ENCODE data around the gene IQCB1. TPM values are rescaled to one million over a fixed set of nuclear protein-coding genes. Genes with fewer than 3 reads are reported as not detected.

IQCB1 gene
- total and polyA plus RNA-seq, 4 donors = 2.8 to 14.0 (median 9.4) TPM

DNA sequence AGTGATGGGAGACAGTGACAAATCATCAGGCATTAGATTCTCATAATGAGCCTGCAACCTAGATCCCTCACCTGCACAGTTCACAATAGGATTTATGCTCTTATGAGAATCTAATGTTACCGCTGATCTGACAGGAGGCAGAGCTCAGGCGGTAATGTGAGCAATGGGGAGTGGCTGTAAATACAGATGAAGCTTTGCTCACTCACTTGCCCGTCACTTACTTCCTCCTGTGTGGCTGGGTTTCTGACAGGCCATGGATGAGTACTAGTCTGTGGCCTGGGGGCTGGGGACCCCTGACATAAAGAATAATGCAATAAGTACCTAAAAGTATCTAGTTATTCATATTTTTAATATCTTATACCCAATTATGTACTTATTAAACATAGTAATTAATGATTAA, 15.6 kb downstream of the IQCB1 start:
- Histone ChIP-seq H3K9me3 (ENCODE audit: control insufficient read depth in 4 of 4, low read length in 3 of 4) (no peaks in the 10 kb centered on the region), H3K9ac (ENCODE audit: low read depth in 1 of 2, low read length in 2 of 2) (no peak overlapping the region), H3K27me3 (ENCODE audit: control insufficient read depth in 4 of 4, insufficient read depth in 4 of 4, low read length in 3 of 4) (no peaks in the 10 kb centered on the region), H3K4me1 (ENCODE audit: control insufficient read depth in 4 of 4, insufficient read depth in 4 of 4, low read length in 3 of 4) (no peaks in the 10 kb centered on the region), H3K27ac (ENCODE audit: low read depth in 1 of 2, low read length in 2 of 2) (no peak overlapping the region), H3K4me3 (ENCODE audit: low read depth in 1 of 3, low read length in 3 of 3) (no peak overlapping the region), H3K36me3 (ENCODE audit: control insufficient read depth in 4 of 4, insufficient read depth in 3 of 4, low read depth in 1 of 4, low read length in 3 of 4) (peaks cover 0 to 39% (median 24%) of the 10 kb centered on the region in 4 donors)
- 97% methylated on average over 3 of the region's 3 CpGs for whole genome bisulfite sequencing
- DNase-seq (ENCODE audit: low spot score) = no peak
- TF ChIP-seq, protein P1, sequence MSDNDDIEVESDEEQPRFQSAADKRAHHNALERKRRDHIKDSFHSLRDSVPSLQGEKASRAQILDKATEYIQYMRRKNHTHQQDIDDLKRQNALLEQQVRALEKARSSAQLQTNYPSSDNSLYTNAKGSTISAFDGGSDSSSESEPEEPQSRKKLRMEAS (IDR thresholded peaks at IDR 0.05) = no peak
- no peak for TF ChIP-seq FOXA1 (IDR thresholded peaks at IDR 0.05)
- no peak for TF ChIP-seq SP1 (IDR thresholded peaks at IDR 0.05)
- TF ChIP-seq, protein P2, sequence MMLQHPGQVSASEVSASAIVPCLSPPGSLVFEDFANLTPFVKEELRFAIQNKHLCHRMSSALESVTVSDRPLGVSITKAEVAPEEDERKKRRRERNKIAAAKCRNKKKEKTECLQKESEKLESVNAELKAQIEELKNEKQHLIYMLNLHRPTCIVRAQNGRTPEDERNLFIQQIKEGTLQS (IDR thresholded peaks at IDR 0.05) = no peak
- TF ChIP-seq, protein P3, sequence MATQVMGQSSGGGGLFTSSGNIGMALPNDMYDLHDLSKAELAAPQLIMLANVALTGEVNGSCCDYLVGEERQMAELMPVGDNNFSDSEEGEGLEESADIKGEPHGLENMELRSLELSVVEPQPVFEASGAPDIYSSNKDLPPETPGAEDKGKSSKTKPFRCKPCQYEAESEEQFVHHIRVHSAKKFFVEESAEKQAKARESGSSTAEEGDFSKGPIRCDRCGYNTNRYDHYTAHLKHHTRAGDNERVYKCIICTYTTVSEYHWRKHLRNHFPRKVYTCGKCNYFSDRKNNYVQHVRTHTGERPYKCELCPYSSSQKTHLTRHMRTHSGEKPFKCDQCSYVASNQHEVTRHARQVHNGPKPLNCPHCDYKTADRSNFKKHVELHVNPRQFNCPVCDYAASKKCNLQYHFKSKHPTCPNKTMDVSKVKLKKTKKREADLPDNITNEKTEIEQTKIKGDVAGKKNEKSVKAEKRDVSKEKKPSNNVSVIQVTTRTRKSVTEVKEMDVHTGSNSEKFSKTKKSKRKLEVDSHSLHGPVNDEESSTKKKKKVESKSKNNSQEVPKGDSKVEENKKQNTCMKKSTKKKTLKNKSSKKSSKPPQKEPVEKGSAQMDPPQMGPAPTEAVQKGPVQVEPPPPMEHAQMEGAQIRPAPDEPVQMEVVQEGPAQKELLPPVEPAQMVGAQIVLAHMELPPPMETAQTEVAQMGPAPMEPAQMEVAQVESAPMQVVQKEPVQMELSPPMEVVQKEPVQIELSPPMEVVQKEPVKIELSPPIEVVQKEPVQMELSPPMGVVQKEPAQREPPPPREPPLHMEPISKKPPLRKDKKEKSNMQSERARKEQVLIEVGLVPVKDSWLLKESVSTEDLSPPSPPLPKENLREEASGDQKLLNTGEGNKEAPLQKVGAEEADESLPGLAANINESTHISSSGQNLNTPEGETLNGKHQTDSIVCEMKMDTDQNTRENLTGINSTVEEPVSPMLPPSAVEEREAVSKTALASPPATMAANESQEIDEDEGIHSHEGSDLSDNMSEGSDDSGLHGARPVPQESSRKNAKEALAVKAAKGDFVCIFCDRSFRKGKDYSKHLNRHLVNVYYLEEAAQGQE (IDR thresholded peaks at IDR 0.05) = no peak

DNA sequence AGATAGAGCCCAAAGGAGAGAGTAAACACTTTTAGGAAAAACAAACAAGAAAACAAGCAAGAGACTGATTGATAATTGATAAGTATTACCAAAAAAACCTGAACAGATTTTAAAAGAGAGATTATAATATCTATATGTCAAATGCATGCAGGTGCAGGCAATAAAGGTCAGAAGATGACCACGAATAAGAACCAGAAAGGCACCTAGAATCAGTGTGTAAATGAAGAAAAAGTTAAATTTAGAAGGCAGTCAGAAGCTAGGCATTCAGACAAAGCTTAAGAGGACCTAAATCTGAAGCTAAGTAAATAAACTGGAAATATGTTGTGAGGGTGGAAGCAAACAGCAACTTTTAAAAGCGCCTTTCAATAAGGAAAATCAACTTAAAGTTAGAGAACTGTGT, 16.3 kb downstream of the IQCB1 start:
- Histone ChIP-seq H3K27me3 (ENCODE audit: control insufficient read depth in 4 of 4, insufficient read depth in 4 of 4, low read length in 3 of 4) (no peaks in the 10 kb centered on the region), H3K9me3 (ENCODE audit: control insufficient read depth in 4 of 4, low read length in 3 of 4) (no peaks in the 10 kb centered on the region), H3K36me3 (ENCODE audit: control insufficient read depth in 4 of 4, insufficient read depth in 3 of 4, low read depth in 1 of 4, low read length in 3 of 4) (peaks cover 0 to 33% (median 21%) of the 10 kb centered on the region in 4 donors), H3K4me1 (ENCODE audit: control insufficient read depth in 4 of 4, insufficient read depth in 4 of 4, low read length in 3 of 4) (no peaks in the 10 kb centered on the region), H3K9ac (ENCODE audit: low read depth in 1 of 2, low read length in 2 of 2) (no peak overlapping the region), H3K27ac (ENCODE audit: low read depth in 1 of 2, low read length in 2 of 2) (no peak overlapping the region), H3K4me3 (ENCODE audit: low read depth in 1 of 3, low read length in 3 of 3) (no peak overlapping the region)
- DNase-seq (ENCODE audit: low spot score) = no peak
- no peak for TF ChIP-seq FOXA2 (IDR thresholded peaks at IDR 0.05)
- no peak for TF ChIP-seq RXRA (IDR thresholded peaks at IDR 0.05)
- TF ChIP-seq YY1 (IDR thresholded peaks at IDR 0.05) = no peak
- TF ChIP-seq, protein P1 (IDR thresholded peaks at IDR 0.05) = no peak
- TF ChIP-seq GABPA (IDR thresholded peaks at IDR 0.05 in 1 of 2, conservative IDR thresholded peaks at IDR 0.05 in 1 of 2) = no peak
- TF ChIP-seq, protein P2 (IDR thresholded peaks at IDR 0.05) = no peak
- no peak for TF ChIP-seq SP1 (IDR thresholded peaks at IDR 0.05)
- no peak for TF ChIP-seq RAD21 (IDR thresholded peaks at IDR 0.05)
- TF ChIP-seq HNF4G (IDR thresholded peaks at IDR 0.05) = no peak
- TF ChIP-seq TAF1 (conservative IDR thresholded peaks at IDR 0.05) = no peak
- no peak for TF ChIP-seq EGR1 (IDR thresholded peaks at IDR 0.05; ENCODE audit: low read depth in 2 of 2)
- 94% methylated on average over 2 of the region's 2 CpGs for WGBS

DNA sequence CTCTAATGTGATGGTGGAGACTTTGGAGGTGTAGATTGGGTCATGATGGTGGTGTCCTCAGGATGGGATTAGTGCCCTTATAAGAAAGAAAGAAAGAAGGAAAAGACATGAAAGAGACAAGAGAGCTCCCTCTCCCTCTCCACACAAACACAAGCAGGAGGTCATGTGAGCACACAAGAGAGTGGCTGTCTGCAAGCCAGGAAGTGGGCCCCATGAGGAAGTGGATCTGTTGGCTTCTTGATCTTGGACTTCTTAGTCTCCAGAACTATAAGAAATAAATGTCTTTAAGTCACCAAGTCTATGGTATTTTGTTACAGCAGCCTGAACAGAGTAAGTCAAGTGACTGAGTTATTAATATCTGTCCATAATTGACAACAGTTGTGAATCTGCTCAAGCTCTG, 17.1 kb downstream of the IQCB1 start:
- Histone ChIP-seq H3K9ac (ENCODE audit: low read depth in 1 of 2, low read length in 2 of 2) (no peak overlapping the region), H3K4me1 (ENCODE audit: control insufficient read depth in 4 of 4, insufficient read depth in 4 of 4, low read length in 3 of 4) (no peaks in the 10 kb centered on the region), H3K4me3 (ENCODE audit: low read depth in 1 of 3, low read length in 3 of 3) (no peak overlapping the region), H3K36me3 (ENCODE audit: control insufficient read depth in 4 of 4, insufficient read depth in 3 of 4, low read depth in 1 of 4, low read length in 3 of 4) (peaks cover 0 to 24% (median 17%) of the 10 kb centered on the region in 4 donors), H3K9me3 (ENCODE audit: control insufficient read depth in 4 of 4, low read length in 3 of 4) (no peaks in the 10 kb centered on the region), H3K27ac (ENCODE audit: low read depth in 1 of 2, low read length in 2 of 2) (no peak overlapping the region), H3K27me3 (ENCODE audit: control insufficient read depth in 4 of 4, insufficient read depth in 4 of 4, low read length in 3 of 4) (no peaks in the 10 kb centered on the region)
- TF ChIP-seq GABPA (IDR thresholded peaks at IDR 0.05 in 1 of 2, conservative IDR thresholded peaks at IDR 0.05 in 1 of 2) (no peak), RAD21 (IDR thresholded peaks at IDR 0.05) (no peak), YY1 (IDR thresholded peaks at IDR 0.05) (no peak), NR2F2 (IDR thresholded peaks at IDR 0.05) (no peak), FOXA2 (IDR thresholded peaks at IDR 0.05) (no peak), RXRA (IDR thresholded peaks at IDR 0.05) (no peak), HNF4A (conservative IDR thresholded peaks at IDR 0.05) (no peak), HNF4G (IDR thresholded peaks at IDR 0.05) (no peak), EGR1 (IDR thresholded peaks at IDR 0.05; ENCODE audit: low read depth in 2 of 2) (no peak), TAF1 (conservative IDR thresholded peaks at IDR 0.05) (no peak), SP1 (IDR thresholded peaks at IDR 0.05) (no peak)
- TF ChIP-seq, protein P4, sequence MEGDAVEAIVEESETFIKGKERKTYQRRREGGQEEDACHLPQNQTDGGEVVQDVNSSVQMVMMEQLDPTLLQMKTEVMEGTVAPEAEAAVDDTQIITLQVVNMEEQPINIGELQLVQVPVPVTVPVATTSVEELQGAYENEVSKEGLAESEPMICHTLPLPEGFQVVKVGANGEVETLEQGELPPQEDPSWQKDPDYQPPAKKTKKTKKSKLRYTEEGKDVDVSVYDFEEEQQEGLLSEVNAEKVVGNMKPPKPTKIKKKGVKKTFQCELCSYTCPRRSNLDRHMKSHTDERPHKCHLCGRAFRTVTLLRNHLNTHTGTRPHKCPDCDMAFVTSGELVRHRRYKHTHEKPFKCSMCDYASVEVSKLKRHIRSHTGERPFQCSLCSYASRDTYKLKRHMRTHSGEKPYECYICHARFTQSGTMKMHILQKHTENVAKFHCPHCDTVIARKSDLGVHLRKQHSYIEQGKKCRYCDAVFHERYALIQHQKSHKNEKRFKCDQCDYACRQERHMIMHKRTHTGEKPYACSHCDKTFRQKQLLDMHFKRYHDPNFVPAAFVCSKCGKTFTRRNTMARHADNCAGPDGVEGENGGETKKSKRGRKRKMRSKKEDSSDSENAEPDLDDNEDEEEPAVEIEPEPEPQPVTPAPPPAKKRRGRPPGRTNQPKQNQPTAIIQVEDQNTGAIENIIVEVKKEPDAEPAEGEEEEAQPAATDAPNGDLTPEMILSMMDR (IDR thresholded peaks at IDR 0.05; ENCODE audit: low read depth, low read length, missing input control) = no peak
- TF ChIP-seq, protein P3 (IDR thresholded peaks at IDR 0.05) = no peak
- TF ChIP-seq, protein P1 (IDR thresholded peaks at IDR 0.05) = no peak
- DNase-seq (ENCODE audit: low spot score) = no peak
